HS-27A (cell line): ENCODE data around the gene SLC4A9.
A peak's percentile ranks its signal among the peaks of the same experiment; 100 is the strongest.

ENCODE experiments used
- DNase-seq: peaks from one replicate; pipeline ENCODE4 v3.0.0-alpha.2; 2012; ENCODE audit warnings: low read depth, missing footprints

Gene SLC4A9

DNA sequence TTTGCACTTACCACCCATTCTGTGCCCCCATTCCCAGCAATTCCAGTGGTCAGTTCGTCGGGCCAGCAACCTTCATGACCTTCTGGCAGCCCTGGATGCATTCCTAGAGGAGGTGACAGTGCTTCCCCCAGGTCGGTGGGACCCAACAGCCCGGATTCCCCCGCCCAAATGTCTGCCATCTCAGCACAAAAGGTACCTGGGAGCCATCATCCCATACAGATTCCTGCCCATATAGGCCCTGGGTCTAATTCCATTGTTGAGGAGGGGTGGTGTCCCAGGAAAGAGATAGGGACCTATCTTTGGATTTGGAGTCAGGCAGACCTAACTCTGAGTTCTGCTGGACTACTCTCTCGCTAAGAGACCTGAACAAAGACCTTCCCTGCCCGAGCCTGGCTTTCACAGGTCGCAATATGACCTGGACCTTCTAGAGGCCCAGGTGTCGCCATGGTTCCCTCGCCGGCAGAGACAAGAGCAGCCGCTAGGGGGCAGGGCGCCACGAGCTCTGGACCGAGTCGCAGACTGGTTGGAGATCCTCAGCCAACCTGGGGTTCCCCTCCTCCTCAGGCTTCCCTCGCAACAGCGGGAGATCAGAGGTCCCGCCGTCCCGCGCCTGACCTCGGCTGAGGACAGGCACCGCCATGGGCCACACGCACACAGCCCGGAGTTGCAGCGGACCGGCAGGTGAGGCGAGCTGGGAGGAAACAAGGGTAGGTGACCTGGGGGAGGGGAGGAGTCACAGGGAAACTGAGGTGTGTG is 3.1 kb downstream of the SLC4A9 start:
- no peak for DNase-seq

DNA sequence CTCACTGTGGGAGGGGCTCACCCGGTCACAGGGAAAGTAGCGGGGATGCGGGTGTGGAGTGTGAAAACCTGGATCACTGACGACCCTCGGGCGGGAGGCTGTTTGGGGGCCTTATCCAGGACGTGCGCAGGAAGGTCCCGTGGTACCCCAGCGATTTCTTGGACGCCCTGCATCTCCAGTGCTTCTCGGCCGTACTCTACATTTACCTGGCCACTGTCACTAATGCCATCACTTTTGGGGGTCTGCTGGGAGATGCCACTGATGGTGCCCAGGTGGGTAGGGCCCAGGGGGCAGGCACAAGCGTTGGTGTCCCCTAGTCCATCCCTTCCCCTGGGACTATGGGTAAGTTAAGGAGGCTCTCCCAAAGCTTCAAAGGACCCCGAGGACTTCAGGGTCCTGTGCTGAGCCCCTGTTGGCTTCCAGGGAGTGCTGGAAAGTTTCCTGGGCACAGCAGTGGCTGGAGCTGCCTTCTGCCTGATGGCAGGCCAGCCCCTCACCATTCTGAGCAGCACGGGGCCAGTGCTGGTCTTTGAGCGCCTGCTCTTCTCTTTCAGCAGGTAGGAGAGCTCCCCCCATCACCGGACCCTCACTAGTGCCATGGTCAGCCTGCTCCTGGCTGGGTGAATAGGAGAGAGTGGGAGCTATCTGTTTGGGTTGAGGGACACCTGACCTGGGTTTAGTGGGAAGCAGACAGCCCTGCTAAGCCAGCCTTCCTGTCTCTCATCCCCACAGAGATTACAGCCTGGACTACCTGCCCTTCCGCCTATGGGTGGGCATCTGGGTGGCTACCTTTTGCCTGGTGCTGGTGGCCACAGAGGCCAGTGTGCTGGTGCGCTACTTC is 3.9 kb downstream of the SLC4A9 start:
- DNase-seq, result no peak

DNA sequence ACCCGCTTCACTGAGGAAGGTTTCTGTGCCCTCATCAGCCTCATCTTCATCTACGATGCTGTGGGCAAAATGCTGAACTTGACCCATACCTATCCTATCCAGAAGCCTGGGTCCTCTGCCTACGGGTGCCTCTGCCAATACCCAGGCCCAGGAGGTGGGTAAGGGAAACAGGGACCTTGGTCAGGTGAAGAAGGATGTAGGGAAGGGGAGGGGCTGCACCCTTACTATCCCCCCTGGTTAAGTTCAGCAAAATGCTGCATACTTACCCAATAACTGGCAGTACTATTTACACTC is 4.4 kb downstream of the SLC4A9 start:
- DNase-seq, result no peak

DNA sequence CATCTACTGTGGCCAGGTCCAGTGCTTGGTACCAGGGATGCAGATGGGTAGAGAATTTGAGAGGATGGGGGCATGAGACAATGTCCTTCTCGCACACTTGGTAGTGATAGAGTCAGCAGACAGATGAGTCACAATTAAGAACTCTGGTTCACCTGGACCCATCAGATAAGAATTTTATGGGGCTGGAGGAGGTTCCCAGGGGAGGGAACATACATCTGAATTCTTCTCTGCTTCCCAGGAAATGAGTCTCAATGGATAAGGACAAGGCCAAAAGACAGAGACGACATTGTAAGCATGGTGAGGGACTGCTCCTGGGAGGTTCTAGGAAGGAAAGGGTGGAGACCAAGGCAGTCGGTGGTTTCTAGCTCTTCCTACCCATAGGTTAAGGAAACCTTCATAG is 5.3 kb downstream of the SLC4A9 start:
- no peak for DNase-seq

DNA sequence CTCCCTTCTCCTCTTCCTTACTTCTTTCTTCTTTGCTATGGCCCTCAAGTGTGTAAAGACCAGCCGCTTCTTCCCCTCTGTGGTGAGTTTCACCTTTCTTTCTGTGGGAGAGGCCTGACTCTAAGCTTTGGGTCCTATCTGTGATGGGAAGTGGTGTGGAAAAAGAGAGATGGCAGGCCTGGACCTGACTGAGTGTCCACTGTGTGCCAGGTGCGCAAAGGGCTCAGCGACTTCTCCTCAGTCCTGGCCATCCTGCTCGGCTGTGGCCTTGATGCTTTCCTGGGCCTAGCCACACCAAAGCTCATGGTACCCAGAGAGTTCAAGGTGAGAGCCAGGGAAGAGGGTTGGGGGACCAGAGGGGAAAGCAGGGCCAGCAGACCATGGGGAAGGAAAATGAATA is 5.9 kb downstream of the SLC4A9 start:
- DNase-seq, result no peak

DNA sequence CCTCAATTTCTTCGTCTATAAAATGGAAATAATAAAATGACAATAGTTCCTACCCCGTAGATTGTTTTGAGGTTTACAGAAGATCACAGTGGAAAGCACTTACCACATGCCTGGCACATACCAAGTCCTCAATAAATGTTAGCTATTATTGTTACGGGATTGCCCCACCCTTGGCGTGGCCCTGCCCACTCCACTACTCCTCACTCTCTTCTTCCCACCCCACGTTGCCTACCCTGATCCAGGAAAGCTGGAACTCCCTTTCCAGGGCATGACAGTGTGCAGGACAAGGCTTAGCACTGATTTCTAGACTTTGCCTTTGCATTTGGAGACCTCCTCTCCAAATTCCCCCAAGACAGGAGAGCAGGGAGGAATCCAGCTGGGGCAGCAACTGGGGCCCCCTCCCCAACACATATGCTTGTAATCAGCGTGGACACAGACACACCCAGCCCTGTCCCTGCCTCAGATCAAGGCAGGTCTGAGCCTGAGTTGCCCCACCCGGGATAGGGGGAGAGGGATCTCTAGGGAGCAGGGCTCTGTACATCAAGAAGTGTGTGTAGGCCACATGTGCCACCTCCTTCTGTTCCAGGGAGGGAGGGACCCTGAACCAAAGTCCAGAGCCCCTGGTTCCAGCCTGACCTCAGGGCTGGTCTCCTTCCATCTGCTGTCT is 6.7 kb downstream of the SLC4A9 start:
- DNase-seq, result no peak

DNA sequence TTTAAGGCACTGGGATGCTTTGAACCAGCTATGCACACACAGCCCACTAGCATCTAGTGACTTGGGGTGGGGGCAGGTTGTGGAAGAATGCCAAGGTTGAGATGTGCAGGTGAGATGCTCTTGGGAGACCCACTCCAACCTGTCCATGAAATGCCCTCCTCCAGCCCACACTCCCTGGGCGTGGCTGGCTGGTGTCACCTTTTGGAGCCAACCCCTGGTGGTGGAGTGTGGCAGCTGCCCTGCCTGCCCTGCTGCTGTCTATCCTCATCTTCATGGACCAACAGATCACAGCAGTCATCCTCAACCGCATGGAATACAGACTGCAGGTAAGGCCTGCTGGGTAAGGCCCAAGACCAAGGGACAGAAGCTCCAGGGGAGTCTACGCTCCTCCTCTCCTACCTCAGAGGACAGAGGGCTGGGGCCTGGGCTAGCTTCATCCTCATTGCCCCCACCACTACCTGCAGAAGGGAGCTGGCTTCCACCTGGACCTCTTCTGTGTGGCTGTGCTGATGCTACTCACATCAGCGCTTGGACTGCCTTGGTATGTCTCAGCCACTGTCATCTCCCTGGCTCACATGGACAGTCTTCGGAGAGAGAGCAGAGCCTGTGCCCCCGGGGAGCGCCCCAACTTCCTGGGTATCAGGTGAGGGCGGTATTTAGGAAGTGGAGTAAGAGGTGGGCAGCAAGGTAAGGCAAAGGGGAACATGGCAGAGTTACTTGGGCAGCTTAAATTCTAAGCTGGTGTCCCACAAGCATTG is 7.4 kb downstream of the SLC4A9 start:
- DNase-seq, result no peak

DNA sequence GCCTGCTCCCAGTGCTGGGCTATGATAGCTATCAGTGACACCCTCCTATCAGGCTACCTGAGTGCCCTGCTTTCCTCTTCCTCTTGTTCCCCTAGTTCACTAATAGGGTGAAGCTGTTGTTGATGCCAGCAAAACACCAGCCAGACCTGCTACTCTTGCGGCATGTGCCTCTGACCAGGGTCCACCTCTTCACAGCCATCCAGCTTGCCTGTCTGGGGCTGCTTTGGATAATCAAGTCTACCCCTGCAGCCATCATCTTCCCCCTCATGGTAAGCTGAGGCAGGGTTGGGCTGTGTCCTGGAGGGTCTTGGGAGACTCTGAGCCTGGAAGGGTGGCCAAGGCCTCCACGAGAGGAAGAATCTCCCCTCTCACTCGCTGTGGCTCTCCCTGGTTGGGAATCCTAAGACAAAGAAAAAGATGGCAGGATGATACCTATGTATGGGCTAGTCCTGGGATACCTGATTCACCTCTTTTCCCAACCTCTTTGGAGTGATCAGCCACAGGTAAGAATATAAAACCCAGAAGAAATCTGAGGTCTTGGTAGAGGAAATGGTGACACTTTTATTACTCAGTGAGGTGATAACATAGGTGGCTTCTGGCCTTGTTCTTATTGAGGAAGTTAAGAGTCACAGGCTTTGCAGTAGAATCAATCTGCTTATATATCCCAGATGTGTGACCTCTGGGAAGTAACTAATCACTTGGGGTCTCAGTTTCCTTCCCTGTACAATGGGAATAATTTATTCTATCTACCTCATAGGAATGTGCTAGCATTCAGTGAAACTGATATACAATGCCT is 11.6 kb downstream of the SLC4A9 start:
- no peak for DNase-seq

DNA sequence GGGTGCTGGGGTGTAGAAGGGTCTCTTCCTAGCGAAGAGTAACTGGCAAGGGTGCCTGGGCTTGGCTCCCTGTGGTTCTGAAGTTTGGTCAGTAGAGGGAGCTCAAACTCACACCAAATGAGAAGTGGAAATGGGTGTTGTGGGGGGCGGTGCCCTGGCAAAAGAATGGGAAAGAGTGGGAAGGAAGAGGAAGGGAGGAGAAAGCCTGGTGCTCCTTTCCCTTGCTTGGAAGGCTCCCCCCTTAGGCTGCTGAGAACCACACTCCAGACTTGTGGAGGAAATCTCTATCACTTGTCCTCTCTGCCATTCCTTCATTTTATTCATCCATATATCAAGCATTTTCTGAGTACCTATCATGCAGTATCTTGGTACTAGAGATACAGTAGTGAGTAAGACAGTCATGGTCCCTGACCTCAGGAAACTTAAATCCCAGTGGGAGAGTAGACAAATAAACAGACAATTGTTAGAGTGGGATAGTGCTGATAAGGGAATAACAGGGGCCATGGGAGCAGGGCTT is 13.0 kb downstream of the SLC4A9 start:
- no peak for DNase-seq

DNA sequence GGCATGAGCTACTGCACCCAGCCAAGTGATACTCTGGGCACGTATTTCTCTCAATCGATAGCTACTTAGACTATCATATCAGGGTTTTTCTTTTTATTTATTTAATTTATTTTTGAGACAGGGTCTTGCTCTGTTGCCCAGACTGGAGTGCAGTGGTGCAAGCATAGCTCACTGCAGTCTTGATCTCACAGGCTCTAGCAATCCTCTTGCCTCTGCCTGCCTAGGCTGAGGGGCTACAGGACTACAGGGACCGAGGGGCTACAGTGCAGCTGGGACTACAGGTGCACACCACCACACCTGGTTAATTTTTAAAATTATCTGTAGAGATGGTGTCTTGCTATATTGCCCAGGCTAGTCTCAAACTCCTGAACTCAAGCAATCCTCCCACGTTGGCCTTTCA is 21.4 kb downstream of the SLC4A9 start:
- DNase-seq, result no peak

DNA sequence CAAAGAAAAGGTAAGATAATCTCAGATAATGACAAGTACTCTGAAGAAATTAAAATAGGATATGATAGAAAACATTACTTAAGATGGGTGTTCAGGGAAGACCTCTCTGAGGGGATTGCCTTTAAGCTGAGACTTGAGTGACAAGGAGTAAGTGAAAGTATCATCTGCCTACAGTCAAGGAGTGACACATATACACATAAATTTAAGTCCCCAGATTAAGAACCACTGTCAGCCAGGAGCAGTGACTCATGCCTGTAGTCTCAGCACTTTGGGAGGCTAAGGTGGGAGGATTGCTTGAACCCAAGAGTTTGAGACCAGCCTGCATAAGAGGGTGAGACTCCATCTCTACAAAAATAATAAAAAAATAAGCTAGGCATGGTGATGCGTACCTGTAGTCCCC is 22.0 kb downstream of the SLC4A9 start:
- DNase-seq, result no peak

DNA sequence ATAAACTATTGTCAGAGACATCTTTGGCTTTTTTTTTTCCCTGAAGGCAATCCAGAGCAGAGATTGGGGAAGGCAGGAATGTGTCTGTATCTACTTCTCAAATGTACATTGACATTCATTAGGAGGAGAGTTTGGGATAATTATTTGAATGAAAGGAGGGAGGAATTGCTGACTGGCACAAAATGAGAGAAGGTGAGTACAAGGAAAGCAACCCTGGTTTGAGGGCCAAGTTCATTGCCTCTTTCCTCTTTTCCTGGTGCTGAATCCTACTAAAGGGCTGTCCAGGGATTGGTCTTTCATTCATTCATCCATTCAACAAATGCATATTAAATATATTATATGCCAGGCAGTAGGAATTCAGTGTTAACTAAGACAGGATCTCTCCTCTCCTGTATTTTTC is 22.9 kb downstream of the SLC4A9 start:
- no peak for DNase-seq

DNA sequence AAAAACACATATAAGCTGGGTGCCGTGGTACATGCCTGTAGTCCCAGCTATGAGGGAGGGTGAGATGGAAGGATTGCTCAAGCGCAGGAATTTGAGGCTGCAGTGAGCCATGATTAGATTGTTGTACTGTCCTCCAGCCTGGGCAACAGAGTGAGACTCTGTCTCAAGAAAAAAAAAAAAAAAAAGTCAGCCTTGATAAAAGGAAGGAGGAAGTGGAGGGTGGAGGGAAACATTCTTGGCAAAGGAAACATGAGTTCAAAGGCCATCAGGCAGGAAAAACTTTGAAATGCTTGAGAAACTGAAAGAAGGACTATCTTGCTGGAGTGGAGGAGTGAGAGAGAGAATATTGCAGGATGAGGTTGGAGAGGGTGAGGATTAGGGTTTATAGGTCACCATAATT is 23.3 kb downstream of the SLC4A9 start:
- no peak for DNase-seq

DNA sequence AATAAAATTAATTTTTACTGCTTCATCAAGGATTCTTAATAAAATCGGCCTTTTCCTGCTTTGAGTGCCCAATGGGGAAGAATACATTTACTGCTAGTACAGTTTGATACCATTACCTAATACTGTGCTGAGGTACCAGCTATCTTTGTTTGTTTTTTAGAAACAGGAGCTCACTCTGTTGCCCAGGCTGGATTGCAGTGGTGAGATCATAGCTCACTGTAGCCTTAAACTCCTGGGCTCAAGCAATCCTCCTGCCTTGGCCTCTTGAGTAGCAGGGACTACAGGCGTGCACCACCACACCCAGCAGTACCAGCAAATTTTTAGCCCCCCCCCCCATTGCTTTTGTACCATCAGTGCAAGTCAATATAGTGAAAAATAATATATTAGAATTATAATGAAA is 28.1 kb downstream of the SLC4A9 start:
- DNase-seq, result no peak

DNA sequence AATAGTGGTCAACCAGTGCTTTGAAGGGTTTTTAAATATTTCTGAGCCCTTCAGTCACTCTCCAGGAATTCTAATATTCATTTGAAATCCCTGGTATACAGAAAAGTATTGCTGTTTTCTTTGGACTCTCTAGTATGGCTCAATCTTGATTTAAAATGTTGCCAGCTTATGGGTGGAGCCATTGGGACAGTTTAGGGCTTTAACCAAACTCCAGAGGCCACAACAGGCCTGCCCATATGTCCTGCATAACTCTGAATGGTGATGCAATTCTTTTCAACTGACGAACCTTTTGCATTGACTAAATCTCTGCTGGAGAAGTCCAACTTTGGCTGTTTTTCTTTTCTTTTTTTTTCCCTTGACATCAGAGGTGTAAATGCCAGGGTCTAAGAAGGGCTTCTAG is 31.3 kb downstream of the SLC4A9 start:
- DNase-seq, result no peak

DNA sequence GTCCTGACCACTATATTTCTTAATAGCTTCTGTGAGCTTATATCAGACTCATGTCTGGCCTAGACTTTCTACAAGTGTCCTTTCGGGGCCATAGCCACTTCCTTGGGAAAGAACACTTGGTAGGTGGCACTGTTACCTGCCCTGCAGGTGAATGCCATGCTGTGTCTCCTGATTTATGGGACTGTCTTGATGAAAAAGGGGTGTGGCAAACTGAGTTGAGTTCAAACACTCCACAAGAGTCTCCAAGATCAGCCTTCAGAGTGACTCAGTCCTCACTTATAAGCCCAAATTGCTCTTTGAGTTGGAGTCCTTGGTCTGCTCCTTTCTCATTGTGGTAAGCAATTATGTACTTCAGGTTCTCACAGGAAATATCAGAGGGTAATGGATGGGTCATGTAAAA is 31.7 kb downstream of the SLC4A9 start:
- no peak for DNase-seq

DNA sequence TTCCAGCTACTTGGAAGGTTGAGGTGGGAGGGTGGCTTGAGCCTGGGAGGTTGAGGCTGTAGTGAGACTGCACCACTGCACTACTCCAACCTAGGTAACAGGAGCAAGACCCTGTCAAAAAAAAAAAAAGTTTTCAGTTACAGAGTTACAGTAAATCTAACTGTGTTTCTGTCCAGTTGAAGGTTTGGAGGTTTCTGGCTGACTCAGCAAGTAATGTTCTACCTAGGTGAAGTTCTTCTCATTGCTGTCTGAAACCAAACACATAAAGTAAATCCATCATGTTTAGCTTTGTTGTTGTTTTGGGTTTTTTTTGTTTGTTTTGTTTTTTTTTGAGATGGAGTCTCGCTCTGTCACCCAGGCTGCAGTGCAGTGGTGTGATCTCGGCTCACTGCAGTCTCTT is 33.7 kb downstream of the SLC4A9 start:
- DNase-seq, result no peak

DNA sequence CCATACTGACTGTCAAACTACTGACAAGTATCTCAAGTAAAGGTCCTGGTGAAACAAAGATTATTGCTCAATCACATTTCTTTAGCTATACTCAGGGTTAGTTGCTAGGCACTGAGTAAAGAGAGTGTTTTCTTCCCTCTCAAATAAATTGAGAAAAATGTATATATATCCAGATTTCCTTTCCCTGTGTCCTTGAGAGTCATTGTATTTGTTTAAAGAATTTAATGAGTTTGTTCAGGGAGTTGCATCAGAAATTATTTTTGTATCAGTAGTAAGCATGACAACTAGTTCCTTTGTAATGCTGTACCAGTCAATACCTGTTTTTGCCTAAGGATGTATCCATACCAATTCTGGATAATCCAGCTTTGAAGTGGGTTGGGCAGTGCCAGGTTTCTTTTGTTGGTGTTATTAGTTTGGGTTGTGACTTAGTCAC is 38.4 kb downstream of the SLC4A9 start:
- no peak for DNase-seq

DNA sequence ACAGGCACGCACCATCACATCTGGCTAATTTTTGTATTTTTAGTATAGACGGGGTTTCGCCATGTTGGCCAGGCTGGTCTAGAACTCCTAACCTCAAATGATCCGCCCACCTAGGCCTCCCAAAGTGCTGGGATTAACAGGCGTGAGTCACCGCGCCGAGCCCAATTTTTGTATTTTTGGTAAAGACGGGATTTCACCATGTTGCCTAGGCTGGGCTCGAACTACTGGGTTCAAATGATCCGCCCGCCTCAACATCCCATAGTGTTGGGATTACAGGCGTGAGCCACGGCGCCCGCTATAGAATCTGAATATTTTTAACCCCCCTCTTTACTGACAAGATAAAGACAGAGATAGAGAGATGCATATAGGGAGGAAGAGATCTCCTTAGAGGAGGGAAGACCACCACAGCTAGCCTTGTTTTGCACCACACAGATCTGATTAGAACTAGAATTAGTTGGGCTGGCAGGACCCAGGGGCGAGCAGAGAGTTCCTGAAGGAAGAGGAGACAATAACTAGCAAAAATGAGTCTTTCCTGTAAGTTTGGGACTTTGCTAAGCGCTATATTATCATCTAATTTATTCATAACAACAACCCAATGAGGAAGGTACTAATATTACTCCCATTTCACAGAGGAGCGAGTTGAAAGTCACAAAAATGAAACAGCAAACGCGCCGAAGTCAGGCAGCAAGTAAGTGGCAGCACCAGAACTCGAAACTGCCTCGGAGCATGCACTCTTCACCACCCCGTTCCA is 40.2 kb downstream of the SLC4A9 start:
- no peak for DNase-seq

DNA sequence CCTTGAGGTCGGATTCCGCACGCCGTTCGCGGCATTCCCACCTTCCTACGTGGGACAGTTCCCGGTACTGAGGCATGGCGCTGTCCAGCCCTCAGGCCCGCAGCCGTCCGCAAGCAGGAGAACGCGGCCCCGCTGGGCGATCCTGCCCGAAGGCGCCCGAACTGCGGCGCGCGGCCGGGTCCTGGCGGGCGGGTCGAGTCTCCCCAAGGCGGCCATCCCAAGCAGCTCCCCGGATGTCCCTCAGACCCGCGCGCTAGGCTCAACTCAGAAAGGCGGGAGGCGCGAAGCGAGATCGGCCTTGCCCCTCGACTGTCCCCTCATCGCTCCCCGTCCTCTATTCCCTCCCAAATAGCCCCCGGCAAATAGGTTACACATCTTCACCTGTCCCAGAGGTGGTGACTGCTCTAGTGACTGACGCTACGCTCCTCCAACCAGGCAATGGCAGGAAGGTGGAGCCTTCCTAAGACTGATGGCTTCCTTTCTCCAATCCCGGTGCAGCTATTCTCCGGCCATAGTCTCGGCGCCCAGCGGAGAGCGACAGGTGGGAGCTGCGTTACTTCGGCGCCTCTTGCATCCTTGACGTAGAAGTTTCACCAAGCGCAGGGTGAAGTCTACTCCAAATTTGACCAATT is 40.9 kb downstream of the SLC4A9 start:
- peak; percentile 88 for DNase-seq
